ENCODE data around the gene SIRT5. TPM values are rescaled to one million over a fixed set of nuclear protein-coding genes. Genes with fewer than 3 reads are reported as not detected.

SIRT5 gene
- total RNA-seq, 1 experiment from 2014 or later, result 14.3 TPM

- Mint-ChIP-seq H3K9me3 (no peaks in the 10 kb centered on the region), H3K4me1 (peaks cover 30% of the 10 kb centered on the region in 2 experiments), H3K36me3 (ENCODE audit: insufficient read depth in 1 of 3, low read depth in 3 of 3) (no peaks in the 10 kb centered on the region), H3K27ac (no peak overlapping the region; a peak in 1 of 7 replicates), H3K27me3 (ENCODE audit: low read depth) (no peaks in the 10 kb centered on the region), H3K4me3 (no peak overlapping the region)
- Histone ChIP-seq H4K20me1 (ENCODE audit: control insufficient read depth, insufficient read depth, insufficient read length) (no peaks in the 10 kb centered on the region), H2BK5ac (ENCODE audit: insufficient read length, low read length) (no peak overlapping the region), H3K27me3 (ENCODE audit: insufficient read depth, low read length) (no peaks in the 10 kb centered on the region), H3K4me1 (ENCODE audit: insufficient read depth, low read length) (peaks cover 11% of the 10 kb centered on the region), H3K18ac (ENCODE audit: insufficient read length, low read depth, low read length) (no peak overlapping the region), H3T11ph (ENCODE audit: low read length) (no peak overlapping the region), H3K27ac (ENCODE audit: insufficient read length, low read depth, low read length) (no peak overlapping the region), H2AFZ (ENCODE audit: low read length) (no peak overlapping the region), H3K23me2 (ENCODE audit: insufficient read length, low read depth, low read length, poor library complexity, severe bottlenecking) (no peaks in the 10 kb centered on the region), H2AK5ac (ENCODE audit: insufficient read length, low read length) (no peak overlapping the region), H3K9me3 (ENCODE audit: control insufficient read depth, low read depth, low read length) (no peaks in the 10 kb centered on the region), H3K4me2 (ENCODE audit: insufficient read depth, insufficient read length, low read length) (no peak overlapping the region), H3K79me1 (ENCODE audit: insufficient read depth, low read depth, low read length, poor library complexity, severe bottlenecking) (no peaks in the 10 kb centered on the region), H3K9ac (ENCODE audit: extremely low read depth, insufficient read length, low read length) (no peak overlapping the region), H3K14ac (ENCODE audit: insufficient read depth, low read length) (no peak overlapping the region), H2BK12ac (ENCODE audit: insufficient read length, low read depth, low read length) (no peak overlapping the region), H3K79me2 (ENCODE audit: insufficient read depth, low read length) (no peaks in the 10 kb centered on the region), H3K56ac (ENCODE audit: insufficient read length, low read depth, low read length) (no peak overlapping the region), H4K8ac (replicated peaks; ENCODE audit: insufficient read length, low read depth, low read length) (no peak overlapping the region), H2BK120ac (ENCODE audit: low read depth, low read length, poor library complexity, severe bottlenecking) (no peak overlapping the region), H3K23ac (ENCODE audit: insufficient read length, low read depth, low read length) (no peak overlapping the region), H2BK20ac (ENCODE audit: low read depth, low read length, poor library complexity, severe bottlenecking) (no peak overlapping the region), H2BK15ac (ENCODE audit: low read depth, low read length) (no peak overlapping the region), H4K91ac (ENCODE audit: insufficient read length, low read depth, low read length) (no peak overlapping the region), H3K4ac (ENCODE audit: low read depth, low read length) (no peak overlapping the region), H4K5ac (ENCODE audit: insufficient read length, low read depth, low read length) (no peak overlapping the region)
- no peak for TF ChIP-seq CTCF (conservative IDR thresholded peaks at IDR 0.05)
- DNase-seq, result no peak
- no CpG with 5 or more reads among the region's 4 CpGs for whole genome bisulfite sequencing (ENCODE audit: extremely low coverage, insufficient read length, low lambda C conversion rate)
These were observed 37.4 kb upstream of the SIRT5 start for GRCh38 chr6:13536796-13537526.
